GM12892 (cell line): ENCODE data around the gene OAT.

Experiments used
- POLR2A ChIP-seq: IDR thresholded peaks from 2 replicates; pipeline ENCODE4 v1.6.1; 2011; ENCODE audit warnings: low read depth, low read length, control low read depth
- POLR2AphosphoS5 ChIP-seq: IDR thresholded peaks from 2 replicates; pipeline ENCODE4 v1.6.1; 2011; ENCODE audit warnings: low read depth, low read length, control low read depth
- TAF1 ChIP-seq: IDR thresholded peaks from 2 replicates; pipeline ENCODE4 v1.6.1; 2011; ENCODE audit warnings: low read depth, mild to moderate bottlenecking, control low read depth, low read length, borderline replicate concordance

DNA sequence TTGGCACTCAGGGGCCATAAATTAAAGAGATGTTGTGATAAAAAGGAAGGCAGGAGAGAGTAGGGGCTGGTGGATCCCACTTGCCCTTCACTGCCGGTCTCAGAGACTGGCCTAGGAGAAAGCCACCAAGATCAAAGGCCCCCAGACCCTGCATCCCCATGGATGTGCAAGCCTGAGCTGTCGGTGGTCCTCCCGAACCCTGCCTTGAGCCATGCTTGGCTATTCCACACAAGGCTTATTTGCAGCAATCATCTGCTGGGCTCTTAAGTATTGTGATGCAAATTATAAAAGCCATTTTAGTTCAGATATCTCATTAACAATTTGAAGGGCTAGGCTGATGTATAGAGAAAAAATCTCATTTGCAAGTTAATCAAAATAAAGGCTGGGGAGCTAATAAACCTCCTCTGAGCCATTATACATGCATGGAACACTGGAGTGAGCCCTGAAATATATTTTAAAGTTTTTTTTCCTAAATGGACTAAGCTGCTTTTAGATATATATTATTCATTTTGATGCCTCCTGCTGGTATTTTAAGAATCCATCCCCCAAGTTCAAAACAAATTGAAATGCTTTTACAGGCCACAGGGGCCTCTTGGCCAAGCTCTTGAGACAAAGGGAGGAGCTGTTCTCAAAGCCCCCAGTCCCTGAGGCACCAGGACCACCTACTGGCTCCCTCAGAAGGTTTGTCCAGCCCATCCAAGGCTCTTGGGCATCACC is 28.1 kb downstream of the OAT start:
- TF ChIP-seq POLR2AphosphoS5 (no peak), POLR2A (no peak), TAF1 (no peak)
